ENCODE results near the gene MINAR2.

MINAR2 gene

DNA sequence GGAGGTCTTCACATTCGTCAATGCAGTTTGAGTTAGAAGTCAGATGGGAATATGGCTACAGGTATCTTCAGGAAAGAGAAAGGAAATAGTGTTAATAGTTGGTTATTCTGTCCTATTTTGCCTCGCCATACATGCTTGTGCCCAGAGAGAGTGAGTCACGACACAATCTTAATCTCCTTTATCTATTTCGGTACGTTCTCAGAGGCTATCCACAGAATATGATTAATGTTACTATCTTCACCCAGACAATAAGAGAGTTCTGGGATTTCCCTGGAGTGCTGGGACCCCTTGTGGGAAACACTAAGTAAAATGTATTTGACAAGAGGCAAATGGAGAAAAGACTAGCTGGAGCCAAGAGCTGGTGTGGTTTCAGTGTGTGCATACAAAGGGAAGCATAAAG is 25.5 kb downstream of the MINAR2 start:
- Histone ChIP-seq H3K36me3 (replicated peaks; ENCODE audit: low read depth, low read length) (no peaks in the 10 kb centered on the region), H3K4me1 (ENCODE audit: low read length) (peaks cover 9% of the 10 kb centered on the region; the same call in 1 of the 2 replicates), H3K4me2 (ENCODE audit: low read length) (no peak overlapping the region), H3K4me3 (ENCODE audit: low read length) (no peak overlapping the region), H3K9ac (ENCODE audit: low read length) (no peak overlapping the region), H4K20me1 (ENCODE audit: insufficient read depth, low read length) (no peaks in the 10 kb centered on the region), H2AFZ (ENCODE audit: low read depth, low read length) (no peak overlapping the region), H3K27me3 (ENCODE audit: low read depth, low read length) (no peaks in the 10 kb centered on the region), H3K27ac (ENCODE audit: low read length) (no peak overlapping the region), H3K9me3 (ENCODE audit: insufficient read depth, low read length) (no peaks in the 10 kb centered on the region), H3K79me2 (ENCODE audit: low read length) (no peaks in the 10 kb centered on the region)
- TF ChIP-seq EZH2phosphoT487 (IDR thresholded peaks at IDR 0.05; ENCODE audit: low read depth) (no peak), CTCF (IDR thresholded peaks at IDR 0.05; ENCODE audit: low read depth, low read length) (no peak)

DNA sequence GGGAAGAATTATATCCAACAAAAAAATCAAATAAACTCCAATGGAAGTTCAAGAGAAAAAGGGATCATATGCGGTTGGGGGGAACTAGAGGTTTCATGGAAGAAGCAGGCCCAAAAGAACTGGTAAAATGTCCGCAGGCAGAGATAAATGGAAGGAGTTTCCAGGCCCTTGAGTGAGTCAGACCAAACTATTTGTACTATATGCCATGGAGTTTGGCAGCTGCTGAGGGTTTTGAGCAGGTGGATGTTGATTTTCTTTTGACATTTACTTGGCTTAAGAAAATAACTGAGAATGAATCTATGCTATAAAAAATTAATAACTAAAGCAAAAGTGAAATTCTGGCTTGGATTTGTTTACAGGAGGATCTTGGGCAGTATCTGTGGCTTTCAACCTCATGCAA is 33.7 kb downstream of the MINAR2 start:
- Histone ChIP-seq H3K4me3 (ENCODE audit: low read length) (no peak overlapping the region), H3K4me1 (ENCODE audit: low read length) (no peaks in the 10 kb centered on the region), H3K27ac (ENCODE audit: low read length) (no peak overlapping the region), H4K20me1 (ENCODE audit: insufficient read depth, low read length) (no peaks in the 10 kb centered on the region), H3K4me2 (ENCODE audit: low read length) (no peak overlapping the region), H3K9me3 (ENCODE audit: insufficient read depth, low read length) (no peaks in the 10 kb centered on the region), H3K27me3 (ENCODE audit: low read depth, low read length) (no peaks in the 10 kb centered on the region), H3K36me3 (replicated peaks; ENCODE audit: low read depth, low read length) (no peaks in the 10 kb centered on the region), H3K9ac (ENCODE audit: low read length) (no peak overlapping the region), H2AFZ (ENCODE audit: low read depth, low read length) (no peak overlapping the region), H3K79me2 (ENCODE audit: low read length) (no peaks in the 10 kb centered on the region)
- TF ChIP-seq CTCF (IDR thresholded peaks at IDR 0.05; ENCODE audit: low read depth, low read length) = no peak
- TF ChIP-seq EZH2phosphoT487 (IDR thresholded peaks at IDR 0.05; ENCODE audit: low read depth) = no peak

GRCh38 chr5:129803403-129803802 is 55.5 kb downstream of the MINAR2 start:
- no peaks in the 10 kb centered on the region for H3K79me2 ChIP-seq (ENCODE audit: low read length)
- H3K9me3 ChIP-seq (ENCODE audit: insufficient read depth, low read length) = no peaks in the 10 kb centered on the region
- H3K4me2 ChIP-seq (ENCODE audit: low read length) = no peak overlapping the region
- H4K20me1 ChIP-seq (ENCODE audit: insufficient read depth, low read length) = no peaks in the 10 kb centered on the region
- TF ChIP-seq CTCF (IDR thresholded peaks at IDR 0.05; ENCODE audit: low read depth, low read length) = no peak
- peaks cover 6% of the 10 kb centered on the region for H3K4me1 ChIP-seq (ENCODE audit: low read length)
- H3K4me3 ChIP-seq (ENCODE audit: low read length) = no peak overlapping the region
- no peaks in the 10 kb centered on the region for H3K36me3 ChIP-seq (replicated peaks; ENCODE audit: low read depth, low read length)
- H3K27ac ChIP-seq (ENCODE audit: low read length) = no peak overlapping the region
- no peaks in the 10 kb centered on the region for H3K27me3 ChIP-seq (ENCODE audit: low read depth, low read length)
- H2AFZ ChIP-seq (ENCODE audit: low read depth, low read length) = no peak overlapping the region
- H3K9ac ChIP-seq (ENCODE audit: low read length) = no peak overlapping the region

DNA sequence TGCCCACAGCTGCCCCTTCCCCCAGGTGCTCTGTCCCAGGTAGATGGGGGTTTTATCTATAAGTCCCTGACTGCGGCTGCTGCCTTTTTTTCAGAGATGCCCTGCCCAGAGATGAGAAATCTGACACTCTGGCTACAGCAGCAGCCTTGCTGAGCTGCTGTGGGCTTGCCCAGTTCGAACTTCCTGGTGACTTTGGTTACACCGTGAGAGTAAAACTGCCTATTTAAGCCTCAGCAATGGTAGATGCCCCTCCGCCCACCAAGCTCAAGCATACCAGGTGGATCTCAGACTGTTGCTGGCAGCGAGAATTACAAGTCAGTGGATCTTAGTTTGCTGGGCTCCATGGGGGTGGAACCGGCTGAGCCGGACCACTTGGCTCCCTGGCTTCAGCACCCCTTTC is 56.8 kb downstream of the MINAR2 start:
- no peaks in the 10 kb centered on the region for H3K79me2 ChIP-seq (ENCODE audit: low read length)
- H3K4me1 ChIP-seq (ENCODE audit: low read length) = peaks cover 6% of the 10 kb centered on the region
- H3K27me3 ChIP-seq (ENCODE audit: low read depth, low read length) = no peaks in the 10 kb centered on the region
- no peak for TF ChIP-seq EZH2phosphoT487 (IDR thresholded peaks at IDR 0.05; ENCODE audit: low read depth)
- no peak for TF ChIP-seq CTCF (IDR thresholded peaks at IDR 0.05; ENCODE audit: low read depth, low read length)
- no peak overlapping the region for H3K9ac ChIP-seq (ENCODE audit: low read length)
- H3K9me3 ChIP-seq (ENCODE audit: insufficient read depth, low read length) = no peaks in the 10 kb centered on the region
- H4K20me1 ChIP-seq (ENCODE audit: insufficient read depth, low read length) = no peaks in the 10 kb centered on the region
- no peak overlapping the region for H3K4me3 ChIP-seq (ENCODE audit: low read length)
- H3K36me3 ChIP-seq (replicated peaks; ENCODE audit: low read depth, low read length) = no peaks in the 10 kb centered on the region
- H2AFZ ChIP-seq (ENCODE audit: low read depth, low read length) = no peak overlapping the region
- H3K27ac ChIP-seq (ENCODE audit: low read length) = no peak overlapping the region
- no peak overlapping the region for H3K4me2 ChIP-seq (ENCODE audit: low read length)

All from OCI-LY3 (cell line).